Measurements from ENCODE around the gene BAD.
A peak's percentile ranks its signal among the peaks of the same experiment; 100 is the strongest.
"Not testable (repeated sequence)": the region's sequence is repeated elsewhere in the genome, so short reads cannot be mapped to it uniquely, and the experiment has no call there.

BAD gene

GRCh38 chr11:64284048-64284961, at the start of gene BAD:
Gene BAD (minus strand): TSS chr11:64284665. CDS start chr11:64284368, 297 bp downstream.
- peak; percentile 98 for DNase-seq (ENCODE audit: low spot score)

DNA sequence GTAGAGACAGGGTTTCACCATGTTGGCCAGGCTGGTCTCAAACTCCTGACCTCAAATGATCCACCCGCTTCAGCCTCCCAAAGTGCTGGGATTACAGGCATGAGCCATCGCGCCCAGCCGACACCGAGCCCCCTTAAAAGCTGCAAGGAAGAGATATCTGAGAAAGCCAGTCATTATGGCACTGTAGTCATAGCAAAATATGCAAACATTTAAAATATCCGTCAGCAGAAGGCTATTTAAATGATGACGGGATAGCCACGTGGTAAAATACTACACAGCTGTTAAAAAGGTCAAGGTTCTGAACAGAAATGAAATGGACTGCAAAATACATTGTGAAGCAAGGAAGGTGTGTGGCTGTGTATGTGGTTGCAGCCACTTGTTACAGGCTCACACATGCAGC, 49.1 kb upstream of the BAD start:
- no peak for DNase-seq (ENCODE audit: low spot score)

- no peak for DNase-seq (ENCODE audit: low spot score)
Measured at GRCh38 chr11:64331569-64332371, 47.3 kb upstream of the BAD start.

- no peak for DNase-seq (ENCODE audit: low spot score)
Measured at GRCh38 chr11:64330888-64331287, 46.4 kb upstream of the BAD start.

GRCh38 chr11:64327993-64328392, 43.5 kb upstream of the BAD start:
- DNase-seq (ENCODE audit: low spot score) = no peak

DNA sequence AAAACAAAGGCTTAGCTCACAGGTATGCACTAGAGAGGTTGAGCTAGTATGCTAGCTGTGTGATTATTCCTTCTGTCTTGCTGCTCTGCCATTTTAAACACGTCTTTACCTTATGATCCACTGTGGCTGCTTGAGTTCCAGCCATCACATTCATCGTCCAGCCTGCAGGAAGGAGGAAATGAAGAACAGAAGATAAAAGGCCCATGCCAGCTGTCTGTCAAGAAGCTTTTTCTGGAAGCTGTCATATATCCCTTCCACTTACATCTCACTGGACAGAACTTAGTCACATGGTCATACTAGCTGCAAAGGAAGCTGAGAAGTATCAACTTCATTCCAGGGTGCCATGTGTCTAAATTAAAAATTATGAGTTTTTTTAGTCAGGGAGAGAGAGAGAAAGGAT, 42.9 kb upstream of the BAD start:
- no peak for DNase-seq (ENCODE audit: low spot score)

DNA sequence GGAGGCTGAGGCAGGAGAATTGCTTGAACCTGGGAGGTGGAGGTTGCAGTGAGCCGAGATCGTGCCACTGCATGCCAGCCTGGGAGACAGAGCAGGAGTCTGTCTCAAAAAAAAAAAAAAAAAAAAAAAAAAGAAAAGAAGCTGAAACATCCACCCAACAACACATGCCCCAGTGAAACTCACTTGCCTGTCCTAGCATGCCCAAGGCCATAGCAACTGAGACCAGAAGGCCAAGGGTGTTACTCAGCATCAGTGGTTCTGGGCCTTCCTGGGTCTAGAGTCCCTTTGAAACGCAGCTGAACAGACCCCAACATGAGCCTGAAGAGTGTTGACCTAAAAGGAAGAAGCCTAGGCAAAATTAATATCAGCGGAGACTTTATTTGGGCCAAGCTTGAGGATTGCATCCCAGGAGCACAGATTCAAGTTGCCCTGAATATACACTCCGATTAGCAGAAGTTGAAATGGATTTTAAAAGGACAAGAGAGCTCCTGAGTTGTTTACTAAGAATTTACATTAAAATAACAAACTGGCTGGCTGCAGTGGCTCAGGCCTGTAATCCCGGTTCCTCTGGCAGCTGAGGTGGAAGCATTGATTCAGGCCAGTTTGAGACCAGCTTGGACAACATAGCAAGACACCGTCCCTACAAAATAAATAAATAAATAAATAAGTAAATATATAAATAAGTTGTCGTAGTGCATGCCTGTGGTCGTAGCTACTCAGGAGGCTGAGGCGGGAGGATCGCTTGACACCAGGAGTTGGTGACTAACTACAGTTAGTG, 40.4 kb upstream of the BAD start:
- no peak for DNase-seq (ENCODE audit: low spot score)

DNA sequence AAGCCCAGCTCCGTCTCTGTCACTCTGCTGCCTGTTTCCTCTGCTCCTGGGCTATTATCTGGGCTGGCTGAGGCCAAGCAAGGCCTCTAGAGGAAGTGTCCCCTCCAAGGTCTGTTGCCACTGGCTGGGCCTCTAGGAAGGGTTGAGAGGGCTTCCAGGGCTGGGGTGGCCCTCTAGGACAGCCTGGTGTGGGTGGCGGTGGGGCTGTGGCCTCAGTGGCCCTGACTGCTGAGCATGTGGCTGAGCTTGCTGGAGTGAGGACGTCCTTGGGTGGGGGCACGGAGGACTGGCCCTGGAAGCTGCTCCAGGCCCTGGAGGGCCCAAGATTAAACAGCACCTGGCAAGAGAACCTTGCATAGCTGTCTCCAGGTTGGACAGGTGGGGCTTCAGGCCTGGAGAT, 39.5 kb upstream of the BAD start:
- DNase-seq (ENCODE audit: low spot score) = not testable (repeated sequence)

DNA sequence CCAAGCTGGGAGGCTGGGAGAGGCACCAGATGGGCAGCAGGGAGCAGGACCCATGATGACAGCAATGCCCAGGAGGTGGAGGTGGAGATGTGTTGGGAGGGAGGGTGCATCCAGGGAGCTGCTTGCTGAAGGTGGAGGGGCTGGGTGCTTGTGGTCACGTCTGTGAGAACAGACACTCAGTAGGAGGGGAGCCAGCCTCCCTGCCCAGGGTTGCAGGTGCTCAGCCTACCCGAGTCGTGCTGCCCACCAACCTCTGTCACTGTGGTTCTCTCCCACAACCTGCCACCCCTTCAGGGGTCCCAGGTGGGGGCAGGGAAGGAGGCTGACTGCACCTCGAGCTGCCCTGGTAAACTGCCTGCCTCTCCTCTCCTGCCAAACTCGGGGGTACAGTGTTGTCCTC, 38.9 kb upstream of the BAD start:
- DNase-seq (ENCODE audit: low spot score) = no peak

DNA sequence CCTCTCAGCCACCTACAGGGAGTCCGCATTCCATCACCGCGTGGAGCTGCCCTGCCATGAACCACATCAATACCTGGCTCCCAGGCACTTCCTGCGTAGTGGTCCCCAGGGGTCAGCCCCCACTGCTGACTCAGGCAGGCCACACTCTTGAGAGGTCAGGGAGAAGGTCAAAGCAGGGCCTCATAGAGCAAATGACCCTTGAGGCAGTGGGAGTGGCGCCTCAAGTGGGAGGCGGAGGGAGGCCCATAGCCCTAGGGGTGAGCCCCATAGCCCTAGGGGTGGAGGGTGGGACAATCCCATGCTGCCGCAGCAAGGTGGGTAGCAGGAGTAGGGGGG, 38.4 kb upstream of the BAD start:
- no peak for DNase-seq (ENCODE audit: low spot score)

DNA sequence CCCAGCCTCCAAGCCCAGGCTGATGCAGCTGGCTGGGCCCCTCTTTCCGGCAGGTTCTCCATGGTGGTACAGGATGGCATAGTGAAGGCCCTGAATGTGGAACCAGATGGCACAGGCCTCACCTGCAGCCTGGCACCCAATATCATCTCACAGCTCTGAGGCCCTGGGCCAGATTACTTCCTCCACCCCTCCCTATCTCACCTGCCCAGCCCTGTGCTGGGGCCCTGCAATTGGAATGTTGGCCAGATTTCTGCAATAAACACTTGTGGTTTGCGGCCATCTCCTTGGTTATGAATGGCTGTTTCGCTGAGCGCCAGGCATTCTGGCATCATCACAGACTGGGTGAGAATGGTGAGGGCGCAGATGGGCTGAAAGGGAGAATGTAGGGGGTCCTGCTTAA, 37.1 kb upstream of the BAD start:
- no peak for DNase-seq (ENCODE audit: low spot score)

GRCh38 chr11:64321026-64321425, 36.6 kb upstream of the BAD start:
- DNase-seq (ENCODE audit: low spot score) = no peak

DNA sequence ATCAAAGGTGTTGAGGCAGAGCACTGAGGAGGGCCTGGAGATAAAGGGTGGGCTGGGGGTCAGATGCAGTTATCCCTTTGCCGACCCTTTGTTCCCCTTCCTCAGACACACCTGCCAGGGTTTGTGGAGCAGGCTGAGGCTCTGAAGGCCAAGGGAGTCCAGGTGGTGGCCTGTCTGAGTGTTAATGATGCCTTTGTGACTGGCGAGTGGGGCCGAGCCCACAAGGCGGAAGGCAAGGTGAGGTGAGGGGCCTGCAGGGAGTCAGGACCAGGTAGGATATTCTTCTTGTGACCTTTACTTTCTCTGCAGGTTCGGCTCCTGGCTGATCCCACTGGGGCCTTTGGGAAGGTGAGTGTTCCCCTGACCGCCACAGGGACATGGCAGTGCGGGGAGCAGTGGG, 36.1 kb upstream of the BAD start:
- DNase-seq (ENCODE audit: low spot score) = no peak

DNA sequence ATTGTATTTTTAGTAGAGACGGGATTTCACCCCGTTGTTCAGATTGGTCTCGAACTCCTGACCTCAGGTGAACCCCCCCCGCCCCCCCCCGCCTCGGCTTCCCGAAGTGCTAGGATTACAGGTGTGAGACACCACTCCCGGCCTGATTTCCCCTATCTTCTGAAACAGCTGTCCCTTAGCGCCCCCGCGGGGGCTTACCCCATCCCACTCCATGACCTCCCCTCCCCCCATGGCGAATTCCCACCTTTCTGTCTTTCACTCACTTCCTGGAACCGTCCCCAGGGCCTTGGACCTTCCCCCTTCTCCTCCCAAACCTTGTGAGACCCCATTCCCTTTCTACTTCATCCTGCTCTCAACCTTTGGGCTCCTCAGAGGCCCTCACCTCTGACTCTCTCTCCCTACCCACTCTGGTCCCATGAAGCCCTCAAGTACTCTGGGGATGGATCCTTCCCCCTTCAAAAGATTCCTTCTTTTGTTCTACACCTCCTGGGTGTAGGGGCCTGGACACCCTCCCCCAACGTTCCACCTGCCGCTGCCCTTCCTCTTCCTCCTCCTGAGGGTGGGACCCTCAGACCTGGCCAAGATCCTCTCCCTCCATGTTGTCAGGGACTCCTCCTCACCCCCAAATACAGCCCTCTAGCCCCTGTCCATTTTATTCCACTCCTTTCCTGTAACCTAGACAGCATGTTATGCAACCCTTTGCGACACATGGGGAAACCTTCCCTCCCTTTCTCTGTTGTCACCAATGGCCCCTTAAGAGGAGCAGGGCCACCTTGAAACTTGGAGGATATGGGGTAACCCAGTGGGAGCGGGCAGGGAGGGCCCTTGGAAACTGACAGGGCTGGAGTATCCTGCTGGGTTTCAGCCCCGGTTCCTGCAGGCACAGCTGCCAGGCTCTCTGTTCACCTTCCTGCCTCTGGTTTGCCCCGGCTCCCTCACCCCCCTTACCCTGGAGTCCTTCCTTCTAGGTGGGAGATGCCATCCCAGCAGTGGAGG, 34.6 kb upstream of the BAD start:
- DNase-seq (ENCODE audit: low spot score) = no peak

GRCh38 chr11:64317961-64318765, 33.7 kb upstream of the BAD start, which contains the start of gene PRDX5:
Gene PRDX5 (plus strand): TSS chr11:64318121. CDS start chr11:64318216, 95 bp downstream.
- DNase-seq (ENCODE audit: low spot score) = peak; percentile 95

DNA sequence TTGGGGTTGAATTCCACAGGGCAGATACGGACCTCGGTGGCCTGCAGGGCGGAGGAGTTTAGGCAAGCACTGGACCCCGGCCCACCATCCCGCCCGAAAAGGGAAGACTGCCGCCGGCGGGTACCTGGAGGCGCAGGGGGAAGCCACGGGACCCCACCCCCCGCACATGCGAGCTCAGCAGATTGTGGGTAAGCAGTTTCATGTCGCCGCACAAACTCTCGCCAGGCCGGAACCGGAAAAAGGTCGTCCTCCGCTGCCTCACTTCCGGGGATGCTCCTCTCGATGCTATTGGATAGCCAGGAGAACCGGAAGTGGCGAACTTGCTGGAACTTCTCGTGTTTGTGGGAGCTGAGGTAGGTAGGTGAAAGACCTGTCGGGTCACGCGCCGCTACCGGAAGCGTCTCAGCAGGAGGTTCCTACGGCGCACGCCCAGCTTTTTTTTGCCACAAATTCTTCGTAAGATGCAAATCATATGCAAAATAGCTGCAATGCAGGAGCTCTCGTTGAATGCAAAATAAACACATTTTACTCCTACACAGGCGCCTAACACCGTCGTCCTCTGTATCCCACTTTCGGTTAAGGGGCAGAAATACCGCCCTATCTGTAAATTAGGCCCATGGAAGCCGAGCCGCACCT, 33.0 kb upstream of the BAD start, which contains the start of gene TRMT112:
TSS of gene TRMT112 (minus strand) at position 235 of the 636 bp plus-strand sequence. CDS start at position 202, 33 bp downstream.
- peak; percentile 96 for DNase-seq (ENCODE audit: low spot score)

DNA sequence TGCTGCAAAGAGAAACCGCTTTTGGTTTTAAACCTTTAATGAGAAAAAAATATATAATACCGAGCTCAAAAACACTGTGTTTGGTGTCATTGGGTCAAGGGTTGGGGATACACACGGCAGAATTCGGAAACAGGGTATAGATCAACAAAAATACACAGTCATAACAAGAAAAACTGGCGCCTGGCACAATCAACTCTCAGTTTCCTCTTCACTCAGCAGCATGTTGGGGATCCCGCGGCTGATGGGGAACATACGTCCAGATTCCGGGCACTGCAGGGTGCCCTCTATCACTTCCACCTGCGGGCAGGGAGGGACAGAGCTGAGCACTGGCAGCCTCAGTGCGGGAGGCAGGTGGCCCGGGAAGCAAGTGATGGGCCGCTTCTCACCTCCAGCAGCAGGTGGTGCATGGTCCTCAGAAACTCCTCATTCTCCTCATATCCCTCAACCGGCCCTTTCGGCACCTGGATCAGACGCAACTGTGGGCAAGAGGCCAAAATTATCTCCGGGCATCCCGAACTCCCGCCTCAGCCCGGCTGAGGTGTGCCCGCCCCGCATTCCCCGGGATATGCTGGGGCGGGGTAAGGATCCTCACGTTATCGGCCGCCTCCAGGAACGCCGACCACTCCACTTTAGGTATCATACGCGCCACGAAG, 32.3 kb upstream of the BAD start:
- DNase-seq (ENCODE audit: low spot score) = no peak

- not testable (repeated sequence) for DNase-seq (ENCODE audit: low spot score)
Measured at GRCh38 chr11:64315667-64316526, 31.4 kb upstream of the BAD start.

Measured in left forelimb (tissue), 1 donor.